Right renal pelvis (tissue), 4 donors: ENCODE results near the gene NUMBL. TPM values are rescaled to one million over a fixed set of nuclear protein-coding genes. Genes with fewer than 3 reads are reported as not detected.
"Not testable (repeated sequence)": the region's sequence is repeated elsewhere in the genome, so short reads cannot be mapped to it uniquely, and the experiment has no call there.

Experiments used
- DNase-seq, 4 donors: peaks; one replicate each; pipeline ENCODE4 v3.0.0-alpha.2; 2013; ENCODE audit warnings: low read depth in 4 of 4, low spot score in 3 of 4, missing footprints in 1 of 4
- polyA plus RNA-seq, 4 donors: library from polyadenylated mRNA; unstranded; fragments of 120-200 nt; gene quantifications; one replicate each; pipeline ENCODE4 v1.2.1, GENCODE V29; 2013; ENCODE audit not compliant: insufficient read length in 4 of 4

NUMBL gene
- polyA plus RNA-seq, 4 donors: 11.1 to 16.0 (median 12.6) TPM

DNA sequence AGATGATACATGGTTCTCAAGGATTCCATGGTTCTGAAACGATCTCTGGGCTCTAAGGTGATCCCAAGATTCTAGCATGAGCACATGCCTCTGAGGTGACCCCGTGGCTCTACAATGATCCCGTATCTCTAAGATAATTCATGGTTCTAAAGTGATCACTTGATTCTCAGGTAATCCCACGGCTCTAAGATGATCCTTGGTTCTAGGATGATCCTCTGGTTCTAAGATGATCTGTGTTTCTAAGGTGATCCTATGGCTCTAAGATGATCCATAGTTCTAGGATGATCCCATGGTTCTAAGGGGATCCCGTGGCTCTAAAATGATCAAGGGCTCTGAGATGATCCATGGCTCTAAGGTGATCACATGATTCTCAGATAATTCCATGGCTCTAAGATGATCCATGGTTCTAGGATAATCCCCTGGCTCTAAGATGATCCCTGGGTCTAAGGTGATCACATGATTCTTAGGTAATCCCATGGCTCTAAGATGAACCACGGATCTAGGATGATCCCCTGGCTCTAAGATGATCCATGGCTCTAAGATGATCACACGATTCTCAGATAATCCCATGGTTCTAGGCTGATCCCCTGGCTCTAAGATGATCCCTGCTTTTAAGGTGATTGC, 21.3 kb downstream of the NUMBL start:
- no peak for DNase-seq

DNA sequence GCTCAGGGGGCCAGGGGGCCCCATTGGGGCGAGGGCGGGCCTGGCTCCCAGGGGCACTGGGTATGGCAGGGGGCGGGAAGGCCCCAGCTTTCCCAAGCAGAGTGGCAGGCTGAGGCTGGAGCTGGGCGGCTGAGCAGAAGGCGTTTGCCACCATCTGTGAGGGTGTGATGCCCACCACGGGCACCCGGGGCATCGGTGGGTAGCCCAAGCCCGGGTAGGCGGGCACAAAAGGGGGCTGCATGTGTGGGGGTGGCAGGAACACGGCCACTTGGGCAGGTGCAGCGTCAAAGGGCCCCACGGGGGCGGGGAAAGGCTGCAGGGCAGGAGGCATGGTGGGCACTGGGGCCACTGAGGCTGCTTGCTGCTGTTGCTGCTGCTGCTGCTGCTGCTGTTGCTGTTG, 22.8 kb downstream of the NUMBL start:
- DNase-seq: no peak

- DNase-seq: no peak
These were observed 23.5 kb downstream of the NUMBL start for GRCh38 chr19:40666803-40667438.

DNA sequence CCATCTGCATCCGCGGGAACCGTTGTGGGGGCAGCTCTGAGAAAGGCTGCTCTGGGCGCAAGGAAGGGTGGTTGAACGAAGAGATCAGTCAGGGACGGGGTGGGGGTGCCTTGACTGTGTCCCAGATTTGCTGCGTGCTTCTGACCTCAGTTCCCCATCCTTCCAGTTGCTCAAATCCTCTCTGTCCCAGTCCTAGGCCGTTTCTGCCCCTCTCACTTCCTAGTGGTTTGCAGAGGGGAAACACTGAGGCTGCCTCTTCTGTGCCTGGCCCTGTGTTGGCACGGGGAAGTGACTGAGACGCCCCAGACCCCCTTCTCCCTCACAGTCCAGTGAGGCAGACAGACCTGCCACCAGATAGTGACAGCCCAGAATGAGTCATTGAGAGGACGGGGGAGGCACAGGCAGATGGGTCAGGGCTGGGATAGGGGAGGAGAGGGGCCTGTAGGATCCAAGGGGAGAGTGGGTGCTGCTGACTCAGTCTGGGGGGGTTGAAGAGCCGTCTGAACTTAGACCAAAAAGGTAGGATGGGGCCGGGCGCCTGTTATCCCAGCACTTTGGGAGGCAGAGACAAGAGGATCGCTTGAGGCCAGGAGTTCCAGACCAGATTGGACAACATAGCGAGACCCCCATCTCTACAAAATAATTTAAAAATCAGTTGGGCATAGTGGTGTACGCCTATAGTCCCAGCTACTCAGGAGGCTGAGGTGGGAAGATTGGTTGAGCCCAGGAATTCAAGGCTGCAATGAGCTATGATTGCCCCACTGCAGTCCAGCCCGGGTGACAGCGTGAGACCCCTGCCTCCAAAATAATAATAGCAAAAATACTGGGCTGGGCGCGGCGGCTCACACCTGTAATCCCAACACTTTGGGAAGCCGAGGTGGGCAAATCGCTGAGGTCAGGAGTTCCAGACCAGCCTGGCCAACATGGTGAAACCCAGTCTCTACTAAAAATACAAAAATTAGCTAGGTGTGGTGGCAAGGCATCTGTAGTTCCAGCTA, 26.5 kb downstream of the NUMBL start:
- DNase-seq: no peak

GRCh38 chr19:40662925-40663694, 27.3 kb downstream of the NUMBL start:
- peak; percentile 72 to 87 (median 74) for DNase-seq

DNA sequence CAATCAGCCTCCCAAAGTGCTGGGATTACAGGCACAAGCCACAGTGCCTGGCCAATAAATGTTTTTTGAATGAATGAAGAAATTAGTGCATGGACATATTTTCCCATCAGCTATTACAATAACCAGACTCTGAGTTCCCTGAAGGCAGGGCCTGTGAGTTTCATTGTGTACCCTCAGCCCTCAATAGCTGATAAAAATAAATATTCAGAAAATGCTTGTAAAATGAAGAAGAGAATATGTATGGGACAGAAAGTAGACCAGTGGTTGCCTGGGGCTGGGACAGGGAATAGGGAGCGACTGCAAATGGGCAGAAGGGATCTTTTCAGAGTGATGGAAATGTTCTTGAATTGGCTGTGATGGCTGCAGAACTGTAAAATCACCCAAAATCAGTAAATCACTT, 28.8 kb downstream of the NUMBL start:
- no peak for DNase-seq

DNA sequence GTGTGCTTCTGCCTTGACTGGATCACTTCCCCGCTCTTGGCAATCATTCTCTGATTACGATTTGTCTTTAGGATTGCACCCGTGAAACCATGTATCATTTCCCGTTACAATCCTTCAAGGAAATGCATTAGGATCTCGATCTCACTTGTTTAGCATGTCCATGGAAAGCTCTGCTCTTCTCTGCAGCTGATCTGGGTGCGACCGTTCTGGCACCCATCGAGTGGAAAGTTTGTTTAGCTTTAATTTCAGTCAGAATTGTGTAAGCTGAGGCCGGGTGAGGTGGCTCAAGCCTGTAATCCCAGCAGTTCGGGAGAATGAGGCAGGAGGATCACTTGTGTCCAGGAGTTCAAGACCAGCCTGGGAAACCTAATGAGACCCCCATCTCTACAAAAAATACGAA, 30.9 kb downstream of the NUMBL start:
- no peak for DNase-seq

- no peak for DNase-seq
These were observed 31.3 kb downstream of the NUMBL start for GRCh38 chr19:40659116-40659515.

DNA sequence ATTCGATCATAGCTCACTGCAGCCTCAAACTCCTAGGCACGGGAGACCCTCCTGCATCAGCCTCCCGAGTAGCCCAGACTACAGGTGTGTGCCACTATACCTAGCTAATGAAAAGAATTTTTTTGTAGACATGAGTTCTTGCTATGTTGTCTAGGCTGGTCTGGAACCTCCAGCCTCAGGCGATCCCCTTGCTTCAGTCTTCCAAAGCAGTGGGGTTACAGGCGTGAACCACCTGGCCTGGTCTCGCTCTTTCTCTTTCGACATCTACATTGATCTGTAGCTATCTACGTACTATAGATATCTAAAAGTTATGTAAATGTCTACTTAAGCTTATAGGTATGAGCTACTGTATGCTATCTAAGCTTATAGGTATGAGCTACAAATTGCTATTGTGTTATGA, 32.4 kb downstream of the NUMBL start:
- DNase-seq: no peak

GRCh38 chr19:40655684-40656083, 34.8 kb downstream of the NUMBL start:
- not testable (repeated sequence) for DNase-seq

DNA sequence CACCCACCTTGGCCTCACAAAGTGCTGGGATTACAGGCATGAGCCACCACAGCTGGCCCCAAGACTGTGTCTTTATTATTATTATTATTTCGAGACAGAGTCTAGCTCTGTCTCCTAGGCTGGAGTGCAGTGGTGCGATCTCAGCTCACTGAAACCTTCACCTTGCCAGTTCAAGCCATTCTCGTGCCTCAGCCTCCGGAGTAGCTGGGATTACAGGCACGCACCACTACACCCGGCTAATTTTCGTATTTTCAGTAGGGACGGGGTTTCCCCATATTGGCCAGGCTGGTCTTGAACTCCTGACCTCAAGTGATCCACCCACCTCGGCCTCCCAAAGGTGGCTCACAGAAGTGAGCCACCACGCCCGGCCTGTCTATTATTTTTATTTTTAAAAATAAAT, 38.1 kb downstream of the NUMBL start:
- DNase-seq: not testable (repeated sequence)

DNA sequence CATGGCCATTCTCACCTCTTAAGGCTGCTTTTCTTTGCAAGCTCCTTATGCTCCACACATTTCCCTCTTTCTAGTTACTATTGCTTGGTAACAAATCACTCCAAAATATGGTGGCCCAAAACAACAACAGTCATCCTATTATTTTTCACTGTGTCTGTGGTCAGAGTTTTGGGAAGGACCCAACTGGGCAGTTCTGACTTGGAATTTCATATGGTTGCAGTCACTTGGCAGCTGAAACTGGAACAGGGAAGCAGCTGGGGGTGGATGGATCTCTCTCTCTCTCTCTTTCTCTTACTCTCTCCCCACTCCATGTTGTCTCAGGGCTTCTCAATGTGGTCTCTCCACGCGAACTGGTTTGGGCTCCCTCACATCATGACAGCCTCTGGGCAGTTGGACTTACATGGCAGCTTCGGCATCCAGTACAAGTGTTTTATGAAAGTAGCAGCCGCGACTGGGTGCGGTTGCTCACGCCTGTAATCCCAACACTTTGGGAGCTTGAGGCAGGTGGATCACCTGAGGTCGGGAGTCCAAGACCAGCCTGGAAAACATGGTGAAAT, 39.6 kb downstream of the NUMBL start:
- DNase-seq: no peak

GRCh38 chr19:40649903-40650675, 40.4 kb downstream of the NUMBL start:
- DNase-seq: not testable (repeated sequence)

- no peak for DNase-seq
These were observed 43.7 kb downstream of the NUMBL start for GRCh38 chr19:40646743-40647254.

DNA sequence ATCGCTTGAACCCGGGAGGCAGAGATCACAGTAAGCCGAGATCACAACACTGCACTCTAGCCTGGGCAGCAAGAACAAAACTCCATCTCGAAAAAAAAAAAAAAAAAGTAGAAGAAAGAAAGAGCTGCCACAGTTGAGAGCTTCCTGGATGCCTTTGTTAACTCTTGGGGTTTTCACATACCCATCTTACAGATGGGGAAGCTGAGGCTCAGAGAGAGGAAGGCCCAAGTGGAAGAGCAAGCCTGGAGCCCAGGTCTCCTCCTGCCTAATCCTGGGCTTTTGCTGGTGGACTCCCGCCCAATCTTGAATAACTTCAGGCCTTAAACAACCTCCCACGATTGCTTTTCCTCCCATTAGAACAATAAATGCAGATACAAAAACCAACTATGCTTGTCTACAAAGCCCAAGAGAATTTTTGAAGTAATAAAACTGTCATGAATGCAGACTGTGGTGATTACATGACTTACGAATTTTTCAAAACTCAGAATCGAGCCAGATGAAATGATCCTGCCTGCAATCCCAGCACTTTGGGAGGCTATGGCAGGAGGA, 47.6 kb downstream of the NUMBL start:
- DNase-seq: no peak

DNA sequence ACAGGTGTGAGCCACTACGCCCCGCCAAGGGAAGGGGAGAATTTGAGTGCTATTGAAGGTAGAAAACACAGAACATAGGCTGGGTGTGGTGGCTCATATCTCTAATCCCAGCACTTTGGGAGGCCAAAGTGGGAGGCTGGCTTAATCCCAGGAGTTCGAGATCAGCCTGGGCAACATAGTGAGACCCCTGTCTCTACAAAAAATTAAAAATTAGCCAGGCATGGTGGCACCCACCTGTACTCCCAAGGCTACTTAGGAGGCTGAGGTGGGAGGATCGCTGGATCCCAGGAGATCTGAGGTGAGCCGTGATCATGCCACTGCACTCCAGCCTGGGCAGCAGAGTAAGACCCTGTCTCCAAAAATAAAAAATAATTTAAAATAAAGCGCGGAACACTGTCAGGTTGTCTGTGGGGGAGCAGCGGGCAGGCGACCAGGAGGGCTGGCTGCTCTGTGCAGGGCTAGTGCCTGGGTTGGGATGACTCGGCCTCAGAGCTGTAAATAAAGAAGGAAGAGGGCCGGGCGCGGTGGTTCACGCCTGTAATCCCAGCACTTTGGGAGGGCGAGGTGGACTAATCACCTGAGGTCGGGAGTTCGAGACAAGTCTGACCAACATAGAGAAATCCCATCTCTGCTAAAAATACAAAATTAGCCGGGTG, 48.3 kb downstream of the NUMBL start:
- no peak for DNase-seq

DNA sequence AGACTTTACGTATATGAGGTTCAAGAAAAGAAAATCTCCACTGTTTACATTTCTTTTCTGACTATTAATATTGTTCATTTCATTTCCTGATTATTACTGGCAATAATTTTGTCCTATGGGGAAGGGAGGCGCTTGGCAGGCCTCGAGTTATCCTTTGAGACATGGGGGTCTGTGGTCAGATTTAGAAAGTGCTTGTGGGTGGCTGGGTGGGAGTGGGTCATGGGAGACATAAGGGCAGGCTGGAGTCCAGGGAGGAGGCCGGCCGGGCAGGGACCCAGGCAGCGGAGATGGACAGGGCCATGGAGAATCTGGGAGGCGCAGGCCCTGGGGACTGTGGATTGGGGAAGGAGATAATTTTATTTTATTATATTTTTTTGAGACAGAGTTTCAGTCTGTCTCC, 49.2 kb downstream of the NUMBL start:
- no peak for DNase-seq

DNA sequence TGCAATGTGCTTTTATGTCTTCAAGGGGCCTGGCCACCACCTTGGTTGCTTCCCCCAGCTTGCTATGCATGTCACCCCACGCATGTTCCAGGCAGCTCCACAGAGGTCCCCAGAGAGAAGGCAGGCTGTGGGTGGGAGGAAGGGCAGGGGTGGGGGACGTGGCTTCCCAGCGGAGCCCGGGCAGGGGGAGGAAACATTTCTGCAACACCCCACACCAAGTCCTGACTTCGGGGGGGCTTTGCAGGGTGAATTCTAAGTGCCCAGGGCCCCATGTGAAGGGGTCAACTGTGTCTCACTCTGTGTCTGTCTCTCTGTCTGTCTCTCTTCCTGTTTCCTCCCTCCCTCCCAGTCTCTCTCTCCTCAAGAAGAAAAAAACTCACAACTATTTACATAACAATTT, 49.7 kb downstream of the NUMBL start:
- no peak for DNase-seq

- DNase-seq: no peak
These were observed 50.8 kb downstream of the NUMBL start for GRCh38 chr19:40639638-40639982.
